HepG2 (cell line): ENCODE data around the gene LZTR1. TPM values are rescaled to one million over a fixed set of nuclear protein-coding genes. Genes with fewer than 3 reads are reported as not detected.

Experiments
- ATM ChIP-seq: fragments of 450-650 bp; IDR thresholded peaks from 2 replicates; pipeline ENCODE4 v1.7.1; 2017; ENCODE audit warnings: mild to moderate bottlenecking, borderline replicate concordance
- FOXA3 ChIP-seq: IDR thresholded peaks from 2 replicates; pipeline ENCODE4 v1.6.1; 2016; ENCODE audit warnings: missing genetic modification reagents, missing compliant biosample characterization
- GMEB1 ChIP-seq: sonication (generic); formaldehyde crosslinking; IDR thresholded peaks from 2 replicates; pipeline ENCODE4 v1.5.1; 2020; ENCODE audit warnings: missing genetic modification reagents, mild to moderate bottlenecking, borderline replicate concordance
- HOXA9 ChIP-seq: sonication (generic); formaldehyde crosslinking; IDR thresholded peaks from 2 replicates; pipeline ENCODE4 v1.8.1; 2022; ENCODE audit warnings: missing genetic modification reagents, mild to moderate bottlenecking, moderate library complexity, borderline replicate concordance
- MED13 ChIP-seq: sonication (generic); formaldehyde crosslinking; IDR thresholded peaks from 2 replicates; pipeline ENCODE4 v1.5.0; 2020; ENCODE audit warnings: missing genetic modification reagents
- MIER2 ChIP-seq: IDR thresholded peaks from 2 replicates; pipeline ENCODE4 v1.6.1; 2016; ENCODE audit warnings: missing biosample characterization, missing genetic modification reagents
- NFIC ChIP-seq: IDR thresholded peaks from 2 replicates; pipeline ENCODE4 v1.6.1; 2012; ENCODE audit warnings: mild to moderate bottlenecking, low read length, inconsistent platforms
- PHB2 ChIP-seq: fragments of 450-650 bp; IDR thresholded peaks from 2 replicates; pipeline ENCODE4 v1.6.1; 2018; ENCODE audit not compliant: partially characterized antibody
- PRDM4 ChIP-seq: sonication (generic); formaldehyde crosslinking; IDR thresholded peaks from 2 replicates; pipeline ENCODE4 v1.9.0; 2021; ENCODE audit warnings: missing genetic modification reagents, borderline replicate concordance
- TOPORS ChIP-seq: sonication (generic); formaldehyde crosslinking; IDR thresholded peaks from 2 replicates; pipeline ENCODE4 v1.8.0; 2023; ENCODE audit warnings: mild to moderate bottlenecking, missing genetic modification reagents
- ZBTB4 ChIP-seq: sonication (generic); formaldehyde crosslinking; IDR thresholded peaks from 2 replicates; pipeline ENCODE4 v1.4.0; 2020; ENCODE audit warnings: missing genetic modification reagents, mild to moderate bottlenecking, borderline replicate concordance
- ZKSCAN5 ChIP-seq: sonication (generic); formaldehyde crosslinking; IDR thresholded peaks from 2 replicates; pipeline ENCODE4 v1.5.1; 2020; ENCODE audit warnings: mild to moderate bottlenecking, missing genetic modification reagents
- ZNF143 ChIP-seq: sonication (generic); formaldehyde crosslinking; IDR thresholded peaks from 2 replicates; pipeline ENCODE4 v1.4.0; 2020; ENCODE audit warnings: missing genetic modification reagents
- ZNF468 ChIP-seq: sonication (generic); formaldehyde crosslinking; IDR thresholded peaks from 2 replicates; pipeline ENCODE4 v1.8.0; 2022; ENCODE audit warnings: mild to moderate bottlenecking, moderate library complexity, missing genetic modification reagents
- ZNF605 ChIP-seq: sonication (generic); formaldehyde crosslinking; IDR thresholded peaks from 2 replicates; pipeline ENCODE4 v1.8.0; 2022; ENCODE audit warnings: mild to moderate bottlenecking, missing genetic modification reagents
- ZNF678 ChIP-seq: sonication (generic); formaldehyde crosslinking; IDR thresholded peaks from 2 replicates; pipeline ENCODE4 v1.4.0; 2020; ENCODE audit warnings: mild to moderate bottlenecking, missing genetic modification reagents
- ZNF766 ChIP-seq: sonication (generic); formaldehyde crosslinking; IDR thresholded peaks from 2 replicates; pipeline ENCODE4 v1.5.0; 2020; ENCODE audit warnings: missing genetic modification reagents, borderline replicate concordance
- polyA plus RNA-seq, 8 experiments: library from polyadenylated mRNA; depleted of rRNA in 3 of 8; stranded (reverse) in 7 of 8; unstranded in 1 of 8; fragments of >200 nt; fragmentation: Illumina TruSeq in 4 of 8; extraction: Trizol in 4 of 8; gene quantifications; 2 replicates each; pipeline versions ENCODE4 v1.2.1 to v1.2.3, GENCODE V29; 2011 to 2016; ENCODE audit warnings: low read depth in 4 of 8, missing spikeins in 1 of 8, mixed read lengths in 1 of 8; ENCODE audit not compliant: insufficient read depth in 1 of 8
- total RNA-seq, 5 experiments: library from RNA; depleted of rRNA; stranded (reverse); fragments of >200 nt; fragmentation: Illumina TruSeq; extraction: Trizol; gene quantifications; 2 replicates each; pipeline ENCODE4 v1.2.3, GENCODE V29; 2016; ENCODE audit warnings: low read depth in 1 of 5
- TF ChIP-seq, protein P1 (sequence below), 2 experiments: fragments of 450-650 bp in 1 of 2; sonication (generic) in 1 of 2; formaldehyde crosslinking; IDR thresholded peaks; 2 replicates each; pipeline versions ENCODE4 v1.5.0 to v1.8.0; 2020 to 2022; ENCODE audit warnings: mild to moderate bottlenecking in 1 of 2, missing genetic modification reagents in 1 of 2

LZTR1 gene
- total and polyA plus RNA-seq, 2 of the 13 experiments (the other 11 are each of a cell fraction or from before 2014, with no cell fraction given), result 21.8 to 22.4 TPM

- TF ChIP-seq ZBTB4 (CRISPR knock-in tag) (0 out of 2 replicates have a peak, but pooled peaks have one; percentile 59), ZNF766 (CRISPR knock-in tag) (peak; percentile 89; the same call in 1 of the 2 replicates), ATM (no peak), ZNF143 (peak; percentile 50; the same call in 1 of the 2 replicates), PHB2 (no peak), HOXA9 (CRISPR knock-in tag) (peak; percentile 67; the same call in 1 of the 2 replicates), MED13 (no peak; the same call in none of the 2 replicates), ZKSCAN5 (no peak), ZNF605 (CRISPR knock-in tag) (peak; percentile 83), MIER2 (CRISPR knock-in tag) (peak; percentile 5; the same call in 1 of the 2 replicates), FOXA3 (CRISPR knock-in tag) (peak; percentile 16; the same call in 1 of the 2 replicates), PRDM4 (CRISPR knock-in tag) (0 out of 2 replicates have a peak, but pooled peaks have one; percentile 27), GMEB1 (CRISPR knock-in tag) (peak; percentile 87), NFIC (no peak), ZNF678 (no peak), TOPORS (CRISPR knock-in tag) (peak; percentile 43; the same call in 1 of the 2 replicates), ZNF468 (CRISPR knock-in tag) (0 out of 2 replicates have a peak, but pooled peaks have one; percentile 77)
- TF ChIP-seq, protein P1, sequence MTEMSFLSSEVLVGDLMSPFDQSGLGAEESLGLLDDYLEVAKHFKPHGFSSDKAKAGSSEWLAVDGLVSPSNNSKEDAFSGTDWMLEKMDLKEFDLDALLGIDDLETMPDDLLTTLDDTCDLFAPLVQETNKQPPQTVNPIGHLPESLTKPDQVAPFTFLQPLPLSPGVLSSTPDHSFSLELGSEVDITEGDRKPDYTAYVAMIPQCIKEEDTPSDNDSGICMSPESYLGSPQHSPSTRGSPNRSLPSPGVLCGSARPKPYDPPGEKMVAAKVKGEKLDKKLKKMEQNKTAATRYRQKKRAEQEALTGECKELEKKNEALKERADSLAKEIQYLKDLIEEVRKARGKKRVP (CRISPR knock-in tag; IDR thresholded peaks at IDR 0.05), result peak in 1 of 2 experiments; percentile 50; a peak in 1 of 4 replicates
Measured at GRCh38 chr22:21001601-21002325, 19.7 kb downstream of the LZTR1 start, which contains the start of gene THAP7 (continued).
